Liver (tissue), 9 donors: Measurements from ENCODE around the gene EIF1B. TPM values are rescaled to one million over a fixed set of nuclear protein-coding genes. Genes with fewer than 3 reads are reported as not detected.

Experiments
- DNase-seq: peaks from one replicate; pipeline ENCODE4 v3.0.0-alpha.2; 2017; ENCODE audit warnings: low spot score
- H3K27ac ChIP-seq, 2 donors: one replicate each; pipeline ENCODE4 v1.7.0; 2013; ENCODE audit warnings: inconsistent platforms in 2 of 2, low read length in 2 of 2, control low read depth in 1 of 2, low read depth in 1 of 2, mild to moderate bottlenecking in 1 of 2
- H3K27me3 ChIP-seq, 4 donors: one replicate each; pipeline versions ENCODE4 v1.6.1 to v1.7.0; 2013; ENCODE audit warnings: low read length in 3 of 4, inconsistent platforms in 1 of 4, mild to moderate bottlenecking in 1 of 4, moderate library complexity in 1 of 4; ENCODE audit not compliant: control insufficient read depth in 4 of 4, insufficient read depth in 4 of 4
- H3K36me3 ChIP-seq, 4 donors: one replicate each; pipeline versions ENCODE4 v1.6.1 to v1.7.0; 2013; ENCODE audit warnings: low read length in 3 of 4, mild to moderate bottlenecking in 3 of 4, low read depth in 1 of 4, moderate library complexity in 1 of 4; ENCODE audit not compliant: control insufficient read depth in 4 of 4, insufficient read depth in 3 of 4
- H3K4me1 ChIP-seq, 4 donors: one replicate each; pipeline versions ENCODE4 v1.6.1 to v1.7.0; 2013; ENCODE audit warnings: low read length in 3 of 4, mild to moderate bottlenecking in 3 of 4, moderate library complexity in 1 of 4; ENCODE audit not compliant: control insufficient read depth in 4 of 4, insufficient read depth in 4 of 4
- H3K4me3 ChIP-seq, 3 donors: one replicate each; pipeline versions ENCODE4 v1.6.1 to v1.7.0; 2013; ENCODE audit warnings: low read length in 3 of 3, control low read depth in 1 of 3, low read depth in 1 of 3, mild to moderate bottlenecking in 1 of 3
- H3K9ac ChIP-seq, 2 donors: one replicate each; pipeline ENCODE4 v1.7.0; 2013; ENCODE audit warnings: low read length in 2 of 2, mild to moderate bottlenecking in 2 of 2, moderate library complexity in 2 of 2, control low read depth in 1 of 2, low read depth in 1 of 2
- H3K9me3 ChIP-seq, 4 donors: one replicate each; pipeline versions ENCODE4 v1.6.1 to v1.7.0; 2013; ENCODE audit warnings: low read length in 3 of 4; ENCODE audit not compliant: control insufficient read depth in 4 of 4
- ATF3 ChIP-seq: IDR thresholded peaks from 2 replicates; pipeline ENCODE4 v1.6.1; 2016; ENCODE audit warnings: antibody characterized with exemption
- CTCF ChIP-seq: fragments of 150-350 bp; IDR thresholded peaks from 2 replicates; pipeline ENCODE4 v1.5.1; 2017; ENCODE audit warnings: improper control_type of control experiment, low read depth, low read length; ENCODE audit not compliant: missing input control
- FOXA1 ChIP-seq: IDR thresholded peaks from 2 replicates; pipeline ENCODE4 v1.6.1; 2016; ENCODE audit warnings: antibody characterized with exemption
- FOXA2 ChIP-seq: IDR thresholded peaks from 2 replicates; pipeline ENCODE4 v1.6.1; 2016; ENCODE audit warnings: antibody characterized with exemption
- GABPA ChIP-seq, 2 donors: IDR thresholded peaks in 1 of 2; conservative IDR thresholded peaks in 1 of 2; 2 replicates each; pipeline ENCODE4 v1.6.1; 2016; ENCODE audit warnings: antibody characterized with exemption in 2 of 2, mild to moderate bottlenecking in 1 of 2, moderate library complexity in 1 of 2
- HNF4A ChIP-seq, 2 donors: conservative IDR thresholded peaks; 2 replicates each; pipeline ENCODE4 v1.6.1; 2016; ENCODE audit warnings: antibody characterized with exemption in 2 of 2, mild to moderate bottlenecking in 2 of 2
- JUND ChIP-seq, 2 donors: IDR thresholded peaks; 2 replicates each; pipeline ENCODE4 v1.6.1; 2016; ENCODE audit warnings: antibody characterized with exemption in 2 of 2
- MAX ChIP-seq: IDR thresholded peaks from 2 replicates; pipeline ENCODE4 v1.6.1; 2016; ENCODE audit warnings: antibody characterized with exemption
- NR2F2 ChIP-seq: IDR thresholded peaks from 2 replicates; pipeline ENCODE4 v1.6.1; 2016; ENCODE audit warnings: antibody characterized with exemption
- RAD21 ChIP-seq, 2 donors: IDR thresholded peaks; 2 replicates each; pipeline ENCODE4 v1.6.1; 2016; ENCODE audit warnings: antibody characterized with exemption in 2 of 2, mild to moderate bottlenecking in 2 of 2
- REST ChIP-seq: IDR thresholded peaks from 2 replicates; pipeline ENCODE4 v1.6.1; 2016; ENCODE audit warnings: antibody characterized with exemption, mild to moderate bottlenecking
- RXRA ChIP-seq, 2 donors: IDR thresholded peaks; 2 replicates each; pipeline ENCODE4 v1.6.1; 2017 to 2018; ENCODE audit warnings: antibody characterized with exemption in 2 of 2, mild to moderate bottlenecking in 1 of 2
- TAF1 ChIP-seq: conservative IDR thresholded peaks from 2 replicates; pipeline ENCODE4 v1.6.1; 2016; ENCODE audit warnings: antibody characterized with exemption, mild to moderate bottlenecking
- YY1 ChIP-seq: IDR thresholded peaks from 2 replicates; pipeline ENCODE4 v1.6.1; 2016; ENCODE audit warnings: antibody characterized with exemption, mild to moderate bottlenecking
- WGBS: extraction: QIAGEN DNeasy Blood & Tissue Kit; methylation state at CpG from one replicate; pipeline ENCODE4 v1.1.7; 2013; 5-methylcytosine and 5-hydroxymethylcytosine counted together
- polyA plus RNA-seq, 2 donors: library from polyadenylated mRNA; stranded (reverse) in 1 of 2; unstranded in 1 of 2; fragments of 200-250 nt in 1 of 2; fragments of >200 nt in 1 of 2; fragmentation: Nextera tagmentation in 1 of 2; extraction: Ambion mirVana in 1 of 2; gene quantifications; one replicate each; pipeline versions ENCODE4 v1.2.1 to v1.2.3, GENCODE V29; 2013 to 2015
- total RNA-seq, 2 donors: library from RNA; depleted of rRNA; stranded (reverse); fragments of >200 nt; gene quantifications; one replicate each; pipeline ENCODE4 v1.2.3, GENCODE V29; 2014
- donor health status: healthy.
- donor health status: healthy.
- donor health status: healthy.
- donor health status: healthy.
- donor health status: healthy.

EIF1B gene
- total and polyA plus RNA-seq, 4 donors = 10.9 to 33.8 (median 27.8) TPM

- no peaks in the 10 kb centered on the region for H3K4me1 ChIP-seq
- no peaks in the 10 kb centered on the region for H3K27me3 ChIP-seq
- 77% methylated on average over 1 of the region's 1 CpG for WGBS
- H3K27ac ChIP-seq = no peak overlapping the region
- H3K4me3 ChIP-seq = no peak overlapping the region
- DNase-seq = no peak
- H3K9ac ChIP-seq = no peak overlapping the region
- H3K36me3 ChIP-seq = no peaks in the 10 kb centered on the region
- no peaks in the 10 kb centered on the region for H3K9me3 ChIP-seq
- TF ChIP-seq CTCF = no peak
- TF ChIP-seq RAD21 (IDR thresholded peaks at IDR 0.05) = no peak
Observed at GRCh38 chr3:40339871-40340270, 30.4 kb downstream of the EIF1B start.

GRCh38 chr3:40340541-40341170 lies 31.1 kb downstream of the EIF1B start:
- WGBS = 74% methylated on average over 1 of the region's 1 CpG

GRCh38 chr3:40341671-40342070 lies 32.2 kb downstream of the EIF1B start:
- Histone ChIP-seq H3K27me3 (no peaks in the 10 kb centered on the region), H3K4me3 (no peak overlapping the region), H3K36me3 (no peaks in the 10 kb centered on the region), H3K27ac (no peak overlapping the region), H3K4me1 (no peaks in the 10 kb centered on the region), H3K9me3 (no peaks in the 10 kb centered on the region), H3K9ac (no peak overlapping the region)
- no peak for DNase-seq
- TF ChIP-seq HNF4A (conservative IDR thresholded peaks at IDR 0.05) (no peak), ATF3 (no peak), RXRA (IDR thresholded peaks at IDR 0.05) (no peak), JUND (IDR thresholded peaks at IDR 0.05) (no peak), MAX (no peak), FOXA2 (no peak), YY1 (no peak), TAF1 (no peak), GABPA (IDR thresholded peaks at IDR 0.05 in 1 of 2, conservative IDR thresholded peaks at IDR 0.05 in 1 of 2) (no peak), RAD21 (IDR thresholded peaks at IDR 0.05) (no peak), FOXA1 (no peak), REST (no peak)

More at GRCh38 chr3:40340541-40341170, 31.1 kb downstream of the EIF1B start:
- Histone ChIP-seq H3K4me1 (no peaks in the 10 kb centered on the region), H3K27ac (no peak overlapping the region), H3K9ac (no peak overlapping the region), H3K4me3 (no peak overlapping the region), H3K27me3 (no peaks in the 10 kb centered on the region), H3K9me3 (no peaks in the 10 kb centered on the region), H3K36me3 (no peaks in the 10 kb centered on the region)
- DNase-seq = no peak
- TF ChIP-seq NR2F2 (no peak), REST (no peak), GABPA (IDR thresholded peaks at IDR 0.05 in 1 of 2, conservative IDR thresholded peaks at IDR 0.05 in 1 of 2) (no peak), FOXA2 (no peak), JUND (IDR thresholded peaks at IDR 0.05) (no peak)
